H9 (cell line): ENCODE measurements around the gene IP6K2. TPM values are rescaled to one million over a fixed set of nuclear protein-coding genes. Genes with fewer than 3 reads are reported as not detected.

Experiments used
- DNase-seq: peaks from one replicate; pipeline ENCODE4 v3.0.0-alpha.2; 2017
- H2AFZ ChIP-seq: one replicate; pipeline ENCODE4 v1.6.1; 2013; ENCODE audit warnings: mild to moderate bottlenecking, low read length, control low read depth, moderate library complexity
- H2AK5ac ChIP-seq: 2 replicates; pipeline ENCODE4 v1.6.1; 2013; ENCODE audit warnings: low read length, control low read depth, mixed read lengths; ENCODE audit not compliant: insufficient read length
- H2BK120ac ChIP-seq: one replicate; pipeline ENCODE4 v1.6.1; 2013; ENCODE audit warnings: low read depth, mild to moderate bottlenecking, low read length, control low read depth, inconsistent platforms; ENCODE audit not compliant: poor library complexity, severe bottlenecking
- H2BK12ac ChIP-seq: 2 replicates; pipeline ENCODE4 v1.6.1; 2013; ENCODE audit warnings: low read length, control low read depth, mixed read lengths, low read depth; ENCODE audit not compliant: insufficient read length
- H2BK15ac ChIP-seq: 2 replicates; pipeline ENCODE4 v1.6.1; 2013; ENCODE audit warnings: low read depth, low read length, control low read depth
- H2BK20ac ChIP-seq: one replicate; pipeline ENCODE4 v1.6.1; 2013; ENCODE audit warnings: low read depth, mild to moderate bottlenecking, low read length, control low read depth, inconsistent platforms; ENCODE audit not compliant: poor library complexity, severe bottlenecking
- H2BK5ac ChIP-seq: 2 replicates; pipeline ENCODE4 v1.6.1; 2013; ENCODE audit warnings: low read length, control low read depth, mixed read lengths; ENCODE audit not compliant: insufficient read length
- H3K14ac ChIP-seq: 2 replicates; pipeline ENCODE4 v1.6.1; 2013; ENCODE audit warnings: low read length, control low read depth; ENCODE audit not compliant: insufficient read depth
- H3K18ac ChIP-seq: 2 replicates; pipeline ENCODE4 v1.6.1; 2013; ENCODE audit warnings: low read depth, mild to moderate bottlenecking, mixed read lengths, low read length, control low read depth; ENCODE audit not compliant: insufficient read length
- H3K23ac ChIP-seq: 2 replicates; pipeline ENCODE4 v1.6.1; 2013; ENCODE audit warnings: low read length, control low read depth, mixed read lengths, low read depth; ENCODE audit not compliant: insufficient read length
- H3K23me2 ChIP-seq: 2 replicates; pipeline ENCODE4 v1.6.1; 2013; ENCODE audit warnings: low read depth, mild to moderate bottlenecking, mixed read lengths, low read length, control low read depth; ENCODE audit not compliant: insufficient read length, poor library complexity, severe bottlenecking
- H3K27ac ChIP-seq: 2 replicates; pipeline ENCODE4 v1.5.1; 2013; ENCODE audit warnings: low read length, control low read depth, mixed read lengths, low read depth; ENCODE audit not compliant: insufficient read length
- H3K27me3 ChIP-seq: 2 replicates; pipeline ENCODE4 v1.6.1; 2013; ENCODE audit warnings: low read length, control low read depth, inconsistent platforms; ENCODE audit not compliant: insufficient read depth
- H3K4ac ChIP-seq: 2 replicates; pipeline ENCODE4 v1.6.1; 2013; ENCODE audit warnings: low read depth, mild to moderate bottlenecking, control low read depth, inconsistent platforms, low read length, moderate library complexity
- H3K4me1 ChIP-seq: 2 replicates; pipeline ENCODE4 v1.6.1; 2013; ENCODE audit warnings: low read length, control low read depth, inconsistent platforms; ENCODE audit not compliant: insufficient read depth
- H3K4me2 ChIP-seq: 2 replicates; pipeline ENCODE4 v1.6.1; 2013; ENCODE audit warnings: low read length, control low read depth, mixed read lengths; ENCODE audit not compliant: insufficient read length, insufficient read depth
- H3K56ac ChIP-seq: 2 replicates; pipeline ENCODE4 v1.6.1; 2013; ENCODE audit warnings: low read depth, mild to moderate bottlenecking, mixed read lengths, low read length, control low read depth; ENCODE audit not compliant: insufficient read length
- H3K79me1 ChIP-seq: 2 replicates; pipeline ENCODE4 v1.6.1; 2013; ENCODE audit warnings: low read depth, mild to moderate bottlenecking, moderate library complexity, low read length, control low read depth, inconsistent platforms; ENCODE audit not compliant: insufficient read depth, poor library complexity, severe bottlenecking
- H3K79me2 ChIP-seq: 2 replicates; pipeline ENCODE4 v1.6.1; 2013; ENCODE audit warnings: low read length, control low read depth, inconsistent platforms; ENCODE audit not compliant: insufficient read depth
- H3K9ac ChIP-seq: 2 replicates; pipeline ENCODE4 v1.6.1; 2013; ENCODE audit warnings: low read length, control low read depth, mixed read lengths; ENCODE audit not compliant: insufficient read length; ENCODE audit errors: extremely low read depth
- H3K9me3 ChIP-seq: one replicate; pipeline ENCODE4 v1.6.1; 2013; ENCODE audit warnings: low read depth, low read length, inconsistent platforms; ENCODE audit not compliant: control insufficient read depth
- H3T11ph ChIP-seq: one replicate; pipeline ENCODE4 v1.6.1; 2013; ENCODE audit warnings: mild to moderate bottlenecking, low read length, control low read depth, inconsistent platforms
- H4K20me1 ChIP-seq: one replicate; pipeline ENCODE4 v1.6.1; 2013; ENCODE audit not compliant: control insufficient read depth, insufficient read length, insufficient read depth
- H4K5ac ChIP-seq: 2 replicates; pipeline ENCODE4 v1.6.1; 2013; ENCODE audit warnings: low read depth, mild to moderate bottlenecking, mixed read lengths, low read length, control low read depth; ENCODE audit not compliant: insufficient read length
- H4K8ac ChIP-seq: replicated peaks from 2 replicates; pipeline ENCODE4 v1.6.1; 2013; ENCODE audit warnings: low read length, control low read depth, mixed read lengths, low read depth; ENCODE audit not compliant: insufficient read length
- H4K91ac ChIP-seq: 2 replicates; pipeline ENCODE4 v1.6.1; 2013; ENCODE audit warnings: low read depth, mild to moderate bottlenecking, moderate library complexity, mixed read lengths, low read length, control low read depth; ENCODE audit not compliant: insufficient read length
- H3K27ac Mint-ChIP-seq, 3 experiments: 2 replicates in 2 of 3; 3 replicates in 1 of 3; pipeline ENCODE4 v1.8.0; 2020 to 2021; ENCODE audit warnings: mixed read lengths in 3 of 3, mild to moderate bottlenecking in 1 of 3, moderate library complexity in 1 of 3
- H3K27me3 Mint-ChIP-seq: 2 replicates; pipeline ENCODE4 v1.8.0; 2021; ENCODE audit warnings: low read depth, mild to moderate bottlenecking, moderate library complexity, mixed read lengths
- H3K36me3 Mint-ChIP-seq, 3 experiments: 2 replicates in 2 of 3; 3 replicates in 1 of 3; pipeline ENCODE4 v1.8.0; 2020 to 2021; ENCODE audit warnings: low read depth in 3 of 3, mixed read lengths in 3 of 3; ENCODE audit not compliant: insufficient read depth in 1 of 3
- H3K4me1 Mint-ChIP-seq, 2 experiments: 2 replicates each; pipeline ENCODE4 v1.8.0; 2020; ENCODE audit warnings: mixed read lengths in 2 of 2
- H3K4me3 Mint-ChIP-seq, 2 experiments: 2 replicates in 1 of 2; 3 replicates in 1 of 2; pipeline ENCODE4 v1.8.0; 2020 to 2021; ENCODE audit warnings: mild to moderate bottlenecking in 2 of 2, mixed read lengths in 2 of 2, moderate library complexity in 1 of 2
- H3K9me3 Mint-ChIP-seq, 2 experiments: 2 replicates in 1 of 2; 3 replicates in 1 of 2; pipeline ENCODE4 v1.8.0; 2020; ENCODE audit warnings: mild to moderate bottlenecking in 2 of 2, mixed read lengths in 2 of 2, moderate library complexity in 1 of 2
- WGBS: extraction: QIAGEN DNeasy Blood & Tissue Kit; methylation state at CpG from one replicate; pipeline ENCODE4 v1.1.7; 2013; ENCODE audit warnings: missing lambda C conversion rate, low lambda C conversion rate, mixed read lengths; ENCODE audit not compliant: insufficient read length; ENCODE audit errors: extremely low coverage; 5-methylcytosine and 5-hydroxymethylcytosine counted together
- total RNA-seq: library from RNA; stranded (reverse); gene quantifications from 2 replicates; pipeline ENCODE4 v1.2.1, GENCODE V29; 2021
- TF ChIP-seq, protein P1 (sequence below): fragments of 200-600 bp; sonication (generic); conservative IDR thresholded peaks from 3 replicates; pipeline ENCODE4 v1.8.0; 2021; ENCODE audit warnings: antibody characterized with exemption, mild to moderate bottlenecking

The IP6K2 gene
- total RNA-seq, 1 experiment from 2014 or later = 94.7 TPM

DNA sequence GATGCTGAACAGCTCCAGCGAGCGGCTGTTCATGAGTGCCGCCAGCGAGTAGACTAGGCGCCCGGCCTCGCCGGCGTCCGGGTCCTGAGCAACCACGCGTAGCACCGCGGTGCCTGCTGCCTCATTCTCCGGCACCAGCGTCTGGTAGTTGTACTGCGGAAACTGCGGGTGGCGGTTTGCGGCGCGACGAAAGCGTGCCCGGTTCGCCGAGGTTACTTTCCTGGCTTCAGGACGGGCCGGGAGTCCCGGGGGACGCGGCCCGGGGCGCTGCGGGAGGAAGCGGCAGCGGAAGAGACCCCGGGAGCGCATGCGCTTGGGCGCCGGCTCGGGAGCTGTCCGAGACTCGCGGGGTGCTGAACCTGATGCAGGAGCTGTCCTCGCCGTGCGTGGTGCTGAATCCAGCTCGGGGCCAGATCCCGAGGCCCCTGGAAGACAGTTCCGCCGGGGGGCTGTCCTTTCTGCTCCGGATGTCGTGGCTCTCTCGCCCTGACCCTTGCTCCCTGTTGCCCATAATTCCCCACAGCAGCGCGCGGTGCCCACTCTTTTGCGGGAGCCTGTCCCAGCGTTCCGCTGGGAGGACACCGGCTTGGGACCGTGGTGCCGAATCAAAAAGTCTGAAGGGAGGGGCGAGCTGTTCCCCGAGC, 55.4 kb downstream of the IP6K2 start:
- peak overlapping the region; percentile 63 for H3K4me2 ChIP-seq
- H3K36me3 Mint-ChIP-seq = peaks cover 25 to 43% (median 35%) of the 10 kb centered on the region in 3 experiments

More for the DNA sequence above, 55.4 kb downstream of the IP6K2 start:
- H3K23ac ChIP-seq = no peak overlapping the region
- no peak overlapping the region for H3K18ac ChIP-seq
- H3K4ac ChIP-seq = no peak overlapping the region
- Mint-ChIP-seq H3K27ac (no peak overlapping the region), H3K4me1 (peaks cover 16 to 23% of the 10 kb centered on the region in 2 experiments), H3K27me3 (peaks cover 4% of the 10 kb centered on the region; the same call in 1 of the 2 replicates), H3K9me3 (peaks cover 2 to 3% of the 10 kb centered on the region in 2 experiments; a peak in 2 of 5 replicates), H3K4me3 (peak overlapping the region; percentile 84 to 88)
- H4K5ac ChIP-seq = no peak overlapping the region
- no peak overlapping the region for H2BK12ac ChIP-seq
- H4K91ac ChIP-seq = no peak overlapping the region
- H2BK120ac ChIP-seq = no peak overlapping the region
- no peak overlapping the region for H2BK15ac ChIP-seq
- H3K27me3 ChIP-seq = no peaks in the 10 kb centered on the region
- no peaks in the 10 kb centered on the region for H3K79me1 ChIP-seq
- TF ChIP-seq, protein P1, sequence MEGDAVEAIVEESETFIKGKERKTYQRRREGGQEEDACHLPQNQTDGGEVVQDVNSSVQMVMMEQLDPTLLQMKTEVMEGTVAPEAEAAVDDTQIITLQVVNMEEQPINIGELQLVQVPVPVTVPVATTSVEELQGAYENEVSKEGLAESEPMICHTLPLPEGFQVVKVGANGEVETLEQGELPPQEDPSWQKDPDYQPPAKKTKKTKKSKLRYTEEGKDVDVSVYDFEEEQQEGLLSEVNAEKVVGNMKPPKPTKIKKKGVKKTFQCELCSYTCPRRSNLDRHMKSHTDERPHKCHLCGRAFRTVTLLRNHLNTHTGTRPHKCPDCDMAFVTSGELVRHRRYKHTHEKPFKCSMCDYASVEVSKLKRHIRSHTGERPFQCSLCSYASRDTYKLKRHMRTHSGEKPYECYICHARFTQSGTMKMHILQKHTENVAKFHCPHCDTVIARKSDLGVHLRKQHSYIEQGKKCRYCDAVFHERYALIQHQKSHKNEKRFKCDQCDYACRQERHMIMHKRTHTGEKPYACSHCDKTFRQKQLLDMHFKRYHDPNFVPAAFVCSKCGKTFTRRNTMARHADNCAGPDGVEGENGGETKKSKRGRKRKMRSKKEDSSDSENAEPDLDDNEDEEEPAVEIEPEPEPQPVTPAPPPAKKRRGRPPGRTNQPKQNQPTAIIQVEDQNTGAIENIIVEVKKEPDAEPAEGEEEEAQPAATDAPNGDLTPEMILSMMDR = no peak
- H3T11ph ChIP-seq = no peak overlapping the region
- H3K23me2 ChIP-seq = peaks cover 18% of the 10 kb centered on the region
- no peaks in the 10 kb centered on the region for H4K20me1 ChIP-seq
- H3K14ac ChIP-seq = no peak overlapping the region
- H2AFZ ChIP-seq = no peak overlapping the region
- no CpG with 5 or more reads among the region's 67 CpGs for WGBS
- no peak overlapping the region for H3K9ac ChIP-seq
- no peak overlapping the region for H2AK5ac ChIP-seq
- peak; percentile 87 for DNase-seq
- no peak overlapping the region for H3K56ac ChIP-seq
- H2BK5ac ChIP-seq = no peak overlapping the region
- H2BK20ac ChIP-seq = no peak overlapping the region
- H3K27ac ChIP-seq = no peak overlapping the region
- H4K8ac ChIP-seq = no peak overlapping the region
- no peaks in the 10 kb centered on the region for H3K4me1 ChIP-seq
- no peaks in the 10 kb centered on the region for H3K9me3 ChIP-seq
- H3K79me2 ChIP-seq = no peaks in the 10 kb centered on the region
